ENCODE measurements around the gene CD84.

CD84 gene

GRCh38 chr1:160539684-160539989, 39.7 kb downstream of the CD84 start:
- Histone ChIP-seq H3K4ac (ENCODE audit: low read depth, low read length) (no peak overlapping the region), H3K14ac (ENCODE audit: low read length) (no peak overlapping the region), H3K27ac (ENCODE audit: low read depth, low read length) (no peak overlapping the region), H3K4me1 (ENCODE audit: control insufficient read depth in 1 of 2, insufficient read depth in 2 of 2, low read length in 2 of 2) (peaks cover 0 to 2% of the 10 kb centered on the region in 2 experiments), H2BK12ac (ENCODE audit: low read length) (no peak overlapping the region), H3K9me3 (ENCODE audit: insufficient read depth, low read depth, low read length) (no peaks in the 10 kb centered on the region), H2BK120ac (ENCODE audit: insufficient read depth, low read length, poor library complexity) (no peak overlapping the region), H3K18ac (ENCODE audit: low read length) (no peak overlapping the region), H2BK5ac (ENCODE audit: low read depth, low read length, poor library complexity) (no peak overlapping the region), H3K27me3 (ENCODE audit: insufficient read depth, low read length) (no peaks in the 10 kb centered on the region), H3K79me1 (ENCODE audit: low read length) (no peaks in the 10 kb centered on the region), H4K8ac (ENCODE audit: low read depth, low read length) (no peak overlapping the region), H4K12ac (ENCODE audit: low read depth, low read length) (no peak overlapping the region), H4K91ac (ENCODE audit: low read depth, low read length) (no peak overlapping the region), H3K4me3 (ENCODE audit: low read depth, low read length) (no peak overlapping the region), H2AFZ (ENCODE audit: insufficient read depth, low read length, poor library complexity) (no peak overlapping the region), H2AK5ac (ENCODE audit: low read length) (no peak overlapping the region), H3K23ac (ENCODE audit: low read length) (no peak overlapping the region), H3K36me3 (ENCODE audit: control insufficient read depth in 1 of 2, insufficient read depth in 2 of 2, low read length in 2 of 2) (no peaks in the 10 kb centered on the region), H3K79me2 (ENCODE audit: control insufficient read depth, insufficient read depth, low read length, poor library complexity) (no peaks in the 10 kb centered on the region), H3K4me2 (ENCODE audit: low read length) (no peak overlapping the region), H3K9ac (ENCODE audit: low read length) (no peak overlapping the region)
- no peak for DNase-seq
- WGBS (ENCODE audit: extremely low coverage, insufficient coverage, insufficient read length) = no CpG with 5 or more reads among the region's 6 CpGs

- no peak overlapping the region for H3K18ac ChIP-seq (ENCODE audit: low read length)
- no peak overlapping the region for H2BK120ac ChIP-seq (ENCODE audit: insufficient read depth, low read length, poor library complexity)
- no peak overlapping the region for H3K9ac ChIP-seq (ENCODE audit: low read length)
- no peak overlapping the region for H2AK5ac ChIP-seq (ENCODE audit: low read length)
- H3K4me3 ChIP-seq (ENCODE audit: low read depth, low read length) = no peak overlapping the region
- H2BK12ac ChIP-seq (ENCODE audit: low read length) = no peak overlapping the region
- no peak overlapping the region for H4K91ac ChIP-seq (ENCODE audit: low read depth, low read length)
- H3K27me3 ChIP-seq (ENCODE audit: insufficient read depth, low read length) = no peaks in the 10 kb centered on the region
- no peak overlapping the region for H4K8ac ChIP-seq (ENCODE audit: low read depth, low read length)
- H4K12ac ChIP-seq (ENCODE audit: low read depth, low read length) = no peak overlapping the region
- no peak overlapping the region for H3K4me2 ChIP-seq (ENCODE audit: low read length)
- no peaks in the 10 kb centered on the region for H3K79me1 ChIP-seq (ENCODE audit: low read length)
- H3K4ac ChIP-seq (ENCODE audit: low read depth, low read length) = no peak overlapping the region
- no peaks in the 10 kb centered on the region for H3K36me3 ChIP-seq (ENCODE audit: control insufficient read depth in 1 of 2, insufficient read depth in 2 of 2, low read length in 2 of 2)
- H2AFZ ChIP-seq (ENCODE audit: insufficient read depth, low read length, poor library complexity) = no peak overlapping the region
- H3K9me3 ChIP-seq (ENCODE audit: insufficient read depth, low read depth, low read length) = no peaks in the 10 kb centered on the region
- no CpG with 5 or more reads among the region's 5 CpGs for WGBS (ENCODE audit: extremely low coverage, insufficient coverage, insufficient read length)
- no peak overlapping the region for H3K23ac ChIP-seq (ENCODE audit: low read length)
- no peak overlapping the region for H3K14ac ChIP-seq (ENCODE audit: low read length)
- no peaks in the 10 kb centered on the region for H3K79me2 ChIP-seq (ENCODE audit: control insufficient read depth, insufficient read depth, low read length, poor library complexity)
- peaks cover 0 to 2% of the 10 kb centered on the region in 2 experiments for H3K4me1 ChIP-seq (ENCODE audit: control insufficient read depth in 1 of 2, insufficient read depth in 2 of 2, low read length in 2 of 2)
- no peak overlapping the region for H3K27ac ChIP-seq (ENCODE audit: low read depth, low read length)
- DNase-seq = peak in 1 of 2 donors; percentile 58
- H2BK5ac ChIP-seq (ENCODE audit: low read depth, low read length, poor library complexity) = no peak overlapping the region
Measured at GRCh38 chr1:160538985-160539651, 40.2 kb downstream of the CD84 start.

- Histone ChIP-seq H4K12ac (ENCODE audit: low read depth, low read length) (no peak overlapping the region), H2AFZ (ENCODE audit: insufficient read depth, low read length, poor library complexity) (no peak overlapping the region), H3K79me2 (ENCODE audit: control insufficient read depth, insufficient read depth, low read length, poor library complexity) (no peaks in the 10 kb centered on the region), H3K9me3 (ENCODE audit: insufficient read depth, low read depth, low read length) (no peaks in the 10 kb centered on the region), H3K4me3 (ENCODE audit: low read depth, low read length) (no peak overlapping the region), H2BK12ac (ENCODE audit: low read length) (no peak overlapping the region), H3K27me3 (ENCODE audit: insufficient read depth, low read length) (no peaks in the 10 kb centered on the region), H3K4ac (ENCODE audit: low read depth, low read length) (no peak overlapping the region), H2BK5ac (ENCODE audit: low read depth, low read length, poor library complexity) (no peak overlapping the region), H4K8ac (ENCODE audit: low read depth, low read length) (no peak overlapping the region), H3K79me1 (ENCODE audit: low read length) (no peaks in the 10 kb centered on the region), H3K36me3 (ENCODE audit: control insufficient read depth in 1 of 2, insufficient read depth in 2 of 2, low read length in 2 of 2) (no peaks in the 10 kb centered on the region), H4K91ac (ENCODE audit: low read depth, low read length) (no peak overlapping the region), H3K4me1 (ENCODE audit: control insufficient read depth in 1 of 2, insufficient read depth in 2 of 2, low read length in 2 of 2) (peaks cover 0 to 2% of the 10 kb centered on the region in 2 experiments), H3K27ac (ENCODE audit: low read depth, low read length) (no peak overlapping the region), H3K4me2 (ENCODE audit: low read length) (no peak overlapping the region), H3K18ac (ENCODE audit: low read length) (no peak overlapping the region), H3K9ac (ENCODE audit: low read length) (no peak overlapping the region), H2AK5ac (ENCODE audit: low read length) (no peak overlapping the region), H3K14ac (ENCODE audit: low read length) (no peak overlapping the region), H3K23ac (ENCODE audit: low read length) (no peak overlapping the region), H2BK120ac (ENCODE audit: insufficient read depth, low read length, poor library complexity) (no peak overlapping the region)
- WGBS (ENCODE audit: extremely low coverage, insufficient coverage, insufficient read length) = no CpG with 5 or more reads among the region's 8 CpGs
- no peak for DNase-seq
Measured at GRCh38 chr1:160537714-160538665, 41.3 kb downstream of the CD84 start.

GRCh38 chr1:160534823-160535605, 44.3 kb downstream of the CD84 start:
- Histone ChIP-seq H3K36me3 (ENCODE audit: control insufficient read depth in 1 of 2, insufficient read depth in 2 of 2, low read length in 2 of 2) (no peaks in the 10 kb centered on the region), H4K91ac (ENCODE audit: low read depth, low read length) (no peak overlapping the region), H3K79me1 (ENCODE audit: low read length) (no peaks in the 10 kb centered on the region), H3K4ac (ENCODE audit: low read depth, low read length) (no peak overlapping the region), H4K12ac (ENCODE audit: low read depth, low read length) (no peak overlapping the region), H2BK12ac (ENCODE audit: low read length) (no peak overlapping the region), H3K14ac (ENCODE audit: low read length) (no peak overlapping the region), H3K18ac (ENCODE audit: low read length) (no peak overlapping the region), H3K27me3 (ENCODE audit: insufficient read depth, low read length) (no peaks in the 10 kb centered on the region), H2BK120ac (ENCODE audit: insufficient read depth, low read length, poor library complexity) (no peak overlapping the region), H3K4me1 (ENCODE audit: control insufficient read depth in 1 of 2, insufficient read depth in 2 of 2, low read length in 2 of 2) (no peaks in the 10 kb centered on the region), H3K4me2 (ENCODE audit: low read length) (no peak overlapping the region), H4K8ac (ENCODE audit: low read depth, low read length) (no peak overlapping the region), H2AK5ac (ENCODE audit: low read length) (no peak overlapping the region), H3K4me3 (ENCODE audit: low read depth, low read length) (no peak overlapping the region), H3K79me2 (ENCODE audit: control insufficient read depth, insufficient read depth, low read length, poor library complexity) (no peaks in the 10 kb centered on the region), H3K23ac (ENCODE audit: low read length) (no peak overlapping the region), H3K9me3 (ENCODE audit: insufficient read depth, low read depth, low read length) (peaks cover 11% of the 10 kb centered on the region), H3K9ac (ENCODE audit: low read length) (no peak overlapping the region), H2BK5ac (ENCODE audit: low read depth, low read length, poor library complexity) (no peak overlapping the region), H3K27ac (ENCODE audit: low read depth, low read length) (no peak overlapping the region), H2AFZ (ENCODE audit: insufficient read depth, low read length, poor library complexity) (no peak overlapping the region)
- WGBS (ENCODE audit: extremely low coverage, insufficient coverage, insufficient read length) = no CpG with 5 or more reads among the region's 3 CpGs
- no peak for DNase-seq

Data from trophoblast cell (in vitro differentiated cells and primary cell).